ENCODE results near the gene HOXB13. TPM values are rescaled to one million over a fixed set of nuclear protein-coding genes. Genes with fewer than 3 reads are reported as not detected.

Gene HOXB13
- 1.8 to 2.1 TPM (median 2.0 TPM) in 5 replicates for total RNA-seq (2022; extraction: Qiagen RNA extraction)

DNA sequence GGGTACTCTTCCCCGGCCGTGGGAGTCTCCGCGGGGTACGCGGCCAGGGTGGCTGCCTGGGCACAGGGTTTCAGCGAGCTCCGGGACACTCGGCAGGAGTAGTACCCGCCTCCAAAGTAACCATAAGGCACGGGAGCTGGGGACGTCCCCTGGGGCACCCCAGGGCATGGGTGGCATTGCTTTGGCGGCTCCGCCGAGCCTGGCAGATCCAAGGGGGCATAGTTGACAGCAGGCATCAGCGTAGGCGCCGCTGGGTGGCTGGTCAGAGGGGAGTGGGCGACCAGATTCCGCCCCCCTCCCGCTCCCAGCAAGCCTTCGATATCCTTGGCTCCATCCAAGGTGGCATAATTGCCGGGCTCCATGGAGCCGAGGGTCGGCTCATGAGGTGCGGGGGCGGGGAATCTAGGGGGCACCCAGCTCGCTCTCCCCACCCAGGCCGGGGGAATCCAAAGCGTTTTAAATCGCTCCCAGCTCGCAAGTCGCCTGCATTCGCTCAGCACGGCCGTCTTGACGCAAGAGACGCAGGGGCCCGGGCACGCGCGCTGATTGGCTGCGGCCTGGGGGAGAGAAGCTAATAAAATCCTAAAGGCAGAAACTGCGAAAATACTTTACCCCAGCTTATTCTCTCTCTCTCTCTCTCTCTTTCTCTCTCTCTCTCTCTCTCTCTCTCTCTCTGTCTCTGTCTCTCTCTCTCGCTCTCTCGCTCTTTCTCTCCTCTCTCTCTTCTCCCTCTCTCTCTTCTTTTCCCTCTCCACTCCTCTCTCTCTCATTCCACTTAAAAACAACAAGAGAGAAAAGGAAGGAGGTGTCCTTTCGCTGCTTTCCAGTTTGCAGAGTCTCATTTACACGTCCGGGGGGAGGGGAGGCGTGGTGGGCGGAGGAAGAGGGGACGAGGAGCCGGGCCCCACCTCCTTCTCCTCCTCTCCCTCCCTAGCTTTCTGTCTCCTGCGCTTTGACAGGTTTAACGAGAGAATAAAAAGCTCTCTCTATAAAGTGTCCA lies at the start of gene HOXB13:
Gene HOXB13, minus strand, starts transcription at position 519 of the 1,000 bp plus-strand sequence. Its CDS starts 157 bp downstream, at position 362.

GRCh38 chr17:48722915-48723422 lies 5.6 kb downstream of the HOXB13 start, which contains the start of gene PRAC2:
Gene PRAC2, plus strand, starts transcription at chr17:48723185. Its CDS starts 1,226 bp downstream, at chr17:48724411.

DNA sequence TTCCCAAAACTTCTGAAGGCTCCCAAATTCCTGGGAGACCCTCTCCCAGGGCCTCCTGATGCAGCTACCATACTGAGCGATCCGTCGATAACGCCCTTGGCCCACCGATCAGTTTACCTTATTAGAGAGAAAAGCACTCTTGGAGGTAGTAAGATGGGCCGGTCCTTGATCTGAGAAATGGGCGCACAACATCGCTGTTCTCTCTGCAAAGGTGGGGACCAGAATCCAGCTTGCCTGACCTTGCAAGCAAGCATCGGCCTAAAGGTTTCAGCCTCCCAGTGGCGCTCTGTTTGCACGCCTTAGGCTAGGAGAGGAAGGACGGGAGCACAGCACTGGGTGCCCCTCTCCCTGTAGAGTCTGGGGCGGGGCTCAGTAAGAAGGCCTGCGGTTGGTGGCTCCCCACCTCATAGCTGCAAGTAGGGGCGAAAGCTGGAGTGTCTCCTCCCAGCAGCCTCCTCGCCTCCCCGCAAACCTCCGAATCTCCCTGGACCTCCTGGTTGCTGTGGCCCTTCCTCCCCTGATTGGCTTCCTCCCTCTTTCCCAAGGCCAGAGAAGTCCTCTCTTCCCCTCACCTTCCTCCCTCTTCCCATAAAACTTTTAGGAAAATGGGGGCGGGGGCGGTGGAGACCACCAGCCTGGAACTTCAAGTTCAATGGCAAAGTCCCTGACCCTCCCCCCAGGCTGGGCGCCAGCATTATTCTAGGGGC lies 6.2 kb downstream of the HOXB13 start, which contains the start of gene PRAC1:
Gene PRAC1, minus strand, starts transcription at position 318 of the 707 bp plus-strand sequence. Its CDS starts 126 bp downstream, at position 192.

Other genes with a start within 250 kb of the HOXB13 start
- not detected in 5 replicates for gene HOXB1, start 197.7 kb downstream of the HOXB13 start, total RNA-seq (2022; extraction: Qiagen RNA extraction)
- 0.31 to 0.64 TPM (median 0.49 TPM) in 5 replicates for gene HOXB2, start 183.6 kb downstream of the HOXB13 start, total RNA-seq (2022; extraction: Qiagen RNA extraction)
- gene HOXB4, start 150.4 kb downstream of the HOXB13 start, total RNA-seq (2022; extraction: Qiagen RNA extraction) = 0.11 to 0.17 TPM (median 0.12 TPM) in 5 replicates
- 4.4 to 5.7 TPM (median 4.7 TPM) in 5 replicates for gene HOXB3, start 138.5 kb downstream of the HOXB13 start, total RNA-seq (2022; extraction: Qiagen RNA extraction)
- 1.2 to 2.3 TPM (median 2.1 TPM) in 5 replicates for gene HOXB5, start 135.0 kb downstream of the HOXB13 start, total RNA-seq (2022; extraction: Qiagen RNA extraction)
- gene HOXB6, start 123.8 kb downstream of the HOXB13 start, total RNA-seq (2022; extraction: Qiagen RNA extraction) = 3.5 to 5.2 TPM (median 4.3 TPM) in 5 replicates
- gene HOXB7, start 117.7 kb downstream of the HOXB13 start, total RNA-seq (2022; extraction: Qiagen RNA extraction) = 29.4 to 32.5 TPM (median 32.2 TPM) in 5 replicates
- 5.5 to 7.1 TPM (median 6.0 TPM) in 5 replicates for gene HOXB8, start 113.5 kb downstream of the HOXB13 start, total RNA-seq (2022; extraction: Qiagen RNA extraction)
- gene HOXB9, start 102.4 kb downstream of the HOXB13 start, total RNA-seq (2022; extraction: Qiagen RNA extraction) = 6.4 to 7.2 TPM (median 6.9 TPM) in 5 replicates
- not detected in 5 replicates for gene PRAC1, start 6.2 kb downstream of the HOXB13 start, total RNA-seq (2022; extraction: Qiagen RNA extraction)
- gene PRAC2, start 5.6 kb downstream of the HOXB13 start, total RNA-seq (2022; extraction: Qiagen RNA extraction) = not detected in 5 replicates
- gene TTLL6, start 88.5 kb upstream of the HOXB13 start, total RNA-seq (2022; extraction: Qiagen RNA extraction) = 0.44 to 0.85 TPM (median 0.51 TPM) in 5 replicates
- gene CALCOCO2, start 102.3 kb upstream of the HOXB13 start, total RNA-seq (2022; extraction: Qiagen RNA extraction) = 70.2 to 89.4 TPM (median 77.2 TPM) in 5 replicates
- gene ATP5MC1, start 164.0 kb upstream of the HOXB13 start, total RNA-seq (2022; extraction: Qiagen RNA extraction) = 499 to 625 TPM (median 550 TPM) in 5 replicates
- 116 to 132 TPM (median 122 TPM) in 5 replicates for gene UBE2Z, start 179.7 kb upstream of the HOXB13 start, total RNA-seq (2022; extraction: Qiagen RNA extraction)
- gene SNF8, start 216.1 kb upstream of the HOXB13 start, total RNA-seq (2022; extraction: Qiagen RNA extraction) = 276 to 322 TPM (median 315 TPM) in 5 replicates
- 3.1 to 5.3 TPM (median 4.5 TPM) in 5 replicates for gene GIP, start 239.8 kb upstream of the HOXB13 start, total RNA-seq (2022; extraction: Qiagen RNA extraction)